ENCODE measurements around the gene PIP5KL1.

Gene PIP5KL1

GRCh38 chr9:127872369-127873222 lies 58.0 kb downstream of the PIP5KL1 start:
- no peaks in the 10 kb centered on the region for H3K9me3 ChIP-seq (ENCODE audit: control insufficient read depth, insufficient read depth, low read length)
- H4K20me1 ChIP-seq (ENCODE audit: control insufficient read depth, insufficient read depth, low read depth, low read length), result no peaks in the 10 kb centered on the region
- H3K9me2 ChIP-seq (replicated peaks; ENCODE audit: control insufficient read depth, low read length), result no peaks in the 10 kb centered on the region
- TF ChIP-seq EZH2phosphoT487 (IDR thresholded peaks at IDR 0.05; ENCODE audit: borderline replicate concordance, low read length) (no peak), CTCF (IDR thresholded peaks at IDR 0.05; ENCODE audit: low read depth, low read length, poor library complexity, severe bottlenecking) (no peak)
- H3K27me3 ChIP-seq (ENCODE audit: control insufficient read depth, low read length), result no peaks in the 10 kb centered on the region
- no peak overlapping the region for H3K27ac ChIP-seq (ENCODE audit: low read depth, low read length)
- H3K4me1 ChIP-seq (ENCODE audit: control insufficient read depth, low read length), result no peaks in the 10 kb centered on the region
- no peaks in the 10 kb centered on the region for H3K79me2 ChIP-seq (ENCODE audit: control insufficient read depth, low read length)
- no peaks in the 10 kb centered on the region for H3K36me3 ChIP-seq (ENCODE audit: control insufficient read depth, low read length)
- H3K4me2 ChIP-seq (ENCODE audit: low read length), result no peak overlapping the region
- no peaks in the 10 kb centered on the region for H3F3A ChIP-seq (ENCODE audit: control insufficient read depth, insufficient read depth)
- H3K4me3 ChIP-seq (ENCODE audit: low read length), result no peak overlapping the region

- Histone ChIP-seq H3K4me2 (ENCODE audit: low read length) (no peak overlapping the region), H3K36me3 (ENCODE audit: control insufficient read depth, low read length) (no peaks in the 10 kb centered on the region), H3K9me2 (replicated peaks; ENCODE audit: control insufficient read depth, low read length) (no peaks in the 10 kb centered on the region), H3K4me1 (ENCODE audit: control insufficient read depth, low read length) (peaks cover 3% of the 10 kb centered on the region), H3K27ac (ENCODE audit: low read depth, low read length) (no peak overlapping the region), H4K20me1 (ENCODE audit: control insufficient read depth, insufficient read depth, low read depth, low read length) (no peaks in the 10 kb centered on the region), H3K4me3 (ENCODE audit: low read length) (no peak overlapping the region), H3K27me3 (ENCODE audit: control insufficient read depth, low read length) (no peaks in the 10 kb centered on the region), H3F3A (ENCODE audit: control insufficient read depth, insufficient read depth) (no peaks in the 10 kb centered on the region), H3K79me2 (ENCODE audit: control insufficient read depth, low read length) (no peaks in the 10 kb centered on the region), H3K9me3 (ENCODE audit: control insufficient read depth, insufficient read depth, low read length) (no peaks in the 10 kb centered on the region)
- no peak for TF ChIP-seq CTCF (IDR thresholded peaks at IDR 0.05; ENCODE audit: low read depth, low read length, poor library complexity, severe bottlenecking)
- no peak for TF ChIP-seq EZH2phosphoT487 (IDR thresholded peaks at IDR 0.05; ENCODE audit: borderline replicate concordance, low read length)
Observed at GRCh38 chr9:127871531-127871930, 59.0 kb downstream of the PIP5KL1 start.

GRCh38 chr9:127870887-127871286 lies 59.7 kb downstream of the PIP5KL1 start:
- Histone ChIP-seq H3K36me3 (ENCODE audit: control insufficient read depth, low read length) (no peaks in the 10 kb centered on the region), H3K79me2 (ENCODE audit: control insufficient read depth, low read length) (no peaks in the 10 kb centered on the region), H3F3A (ENCODE audit: control insufficient read depth, insufficient read depth) (0 out of 2 replicates have a peak, but pooled peaks cover under 1% of the 10 kb centered on the region), H3K27ac (ENCODE audit: low read depth, low read length) (no peak overlapping the region), H3K9me2 (replicated peaks; ENCODE audit: control insufficient read depth, low read length) (no peaks in the 10 kb centered on the region), H3K9me3 (ENCODE audit: control insufficient read depth, insufficient read depth, low read length) (no peaks in the 10 kb centered on the region), H3K27me3 (ENCODE audit: control insufficient read depth, low read length) (no peaks in the 10 kb centered on the region), H3K4me2 (ENCODE audit: low read length) (no peak overlapping the region), H3K4me1 (ENCODE audit: control insufficient read depth, low read length) (peaks cover 9% of the 10 kb centered on the region), H4K20me1 (ENCODE audit: control insufficient read depth, insufficient read depth, low read depth, low read length) (no peaks in the 10 kb centered on the region), H3K4me3 (ENCODE audit: low read length) (no peak overlapping the region)
- TF ChIP-seq EZH2phosphoT487 (IDR thresholded peaks at IDR 0.05; ENCODE audit: borderline replicate concordance, low read length) (no peak), CTCF (IDR thresholded peaks at IDR 0.05; ENCODE audit: low read depth, low read length, poor library complexity, severe bottlenecking) (no peak)
